Measurements from ENCODE around the gene RASAL1. TPM values are rescaled to one million over a fixed set of nuclear protein-coding genes. Genes with fewer than 3 reads are reported as not detected.

Gene RASAL1
- total and polyA plus RNA-seq, 8 donors: 0.79 to 12.1 (median 2.6) TPM

GRCh38 chr12:113108308-113108707 lies 27.3 kb downstream of the RASAL1 start:
- intact Hi-C loops (cut with DNase I): loop anchor here in 1 of 3 donors (10.0 kb wide), 1 partner anchor 56 kb away; no protein-coding TSS in a partner anchor
- Histone ChIP-seq H3K27ac (no peak overlapping the region), H3K4me3 (no peak overlapping the region), H3K36me3 (no peaks in the 10 kb centered on the region), H3K27me3 (no peaks in the 10 kb centered on the region), H3K9me3 (no peaks in the 10 kb centered on the region), H3K4me1 (no peaks in the 10 kb centered on the region)
- FAIRE-seq (no peak), ATAC-seq (no peak), DNase-seq (no peak)
- WGBS, 2 donors: 85 to 91% methylated on average over 4 of the region's 4 CpGs
- TF ChIP-seq CTCF (IDR thresholded peaks at IDR 0.05): no peak

GRCh38 chr12:113106361-113106760 lies 29.2 kb downstream of the RASAL1 start:
- Histone ChIP-seq H3K9me3 (no peaks in the 10 kb centered on the region), H3K27ac (no peak overlapping the region), H3K36me3 (no peaks in the 10 kb centered on the region), H3K27me3 (no peaks in the 10 kb centered on the region), H3K4me3 (no peak overlapping the region), H3K4me1 (no peaks in the 10 kb centered on the region)
- DNase-seq (no peak), FAIRE-seq (no peak), ATAC-seq (no peak)
- 64 to 69% methylated on average over 1 of the region's 1 CpG for WGBS, 2 donors
- no peak for TF ChIP-seq CTCF (IDR thresholded peaks at IDR 0.05)
- intact Hi-C loops (cut with DNase I): loop anchor here in 1 of 3 donors (10.0 kb wide), 1 partner anchor 58 kb away; no protein-coding TSS in a partner anchor

GRCh38 chr12:113105606-113106271 lies 29.8 kb downstream of the RASAL1 start:
- FAIRE-seq (no peak), DNase-seq (no peak), ATAC-seq (no peak)
- Histone ChIP-seq H3K36me3 (no peaks in the 10 kb centered on the region), H3K4me1 (no peaks in the 10 kb centered on the region), H3K27me3 (no peaks in the 10 kb centered on the region), H3K9me3 (no peaks in the 10 kb centered on the region), H3K4me3 (no peak overlapping the region), H3K27ac (no peak overlapping the region)
- intact Hi-C loops (cut with DNase I): loop anchor here in 1 of 3 donors (10.0 kb wide), 1 partner anchor 59 kb away; no protein-coding TSS in a partner anchor
- no peak for TF ChIP-seq CTCF (IDR thresholded peaks at IDR 0.05)
- WGBS, 2 donors: 86 to 95% methylated on average over 15 of the region's 15 CpGs

- no peak for FAIRE-seq
- no peak overlapping the region for H3K4me3 ChIP-seq
- intact Hi-C loops (cut with DNase I): loop anchor here in 1 of 3 donors (10.0 kb wide), 1 partner anchor 60 kb away; no protein-coding TSS in a partner anchor
- H3K9me3 ChIP-seq: no peaks in the 10 kb centered on the region
- no peak for ATAC-seq
- no peaks in the 10 kb centered on the region for H3K4me1 ChIP-seq
- DNase-seq: no peak
- WGBS, 2 donors: 80 to 81% methylated on average over 13 of the region's 13 CpGs
- H3K27ac ChIP-seq: no peak overlapping the region
- TF ChIP-seq CTCF (IDR thresholded peaks at IDR 0.05): no peak
- no peaks in the 10 kb centered on the region for H3K36me3 ChIP-seq
- no peaks in the 10 kb centered on the region for H3K27me3 ChIP-seq
Measured at GRCh38 chr12:113104953-113105510, 30.5 kb downstream of the RASAL1 start.

All from pancreas (tissue), 10 donors.